Stimulated activated CD8-positive, alpha-beta memory T cell treated with anti-CD3 and anti-CD28 coated beads, Interleukin-7, amount 100 ng/mL, for 1 hour (primary cell): ENCODE measurements around the gene PAN3.

ENCODE experiments used
- DNase-seq, 2 donors: peaks; one replicate each; pipeline ENCODE4 v3.0.0-alpha.2; 2020; ENCODE audit warnings: low read depth in 2 of 2

Gene PAN3

GRCh38 chr13:28337166-28338005 is 199.0 kb downstream of the PAN3 start:
- DNase-seq = no peak

- DNase-seq = no peak
Measured at GRCh38 chr13:28338006-28338574, 199.7 kb downstream of the PAN3 start.

- DNase-seq = no peak
Measured at GRCh38 chr13:28338742-28339141, 200.4 kb downstream of the PAN3 start.

GRCh38 chr13:28339419-28339818 is 201.1 kb downstream of the PAN3 start:
- no peak for DNase-seq

GRCh38 chr13:28340272-28340793 is 202.0 kb downstream of the PAN3 start:
- DNase-seq = no peak

- no peak for DNase-seq
Measured at GRCh38 chr13:28342251-28342650, 203.9 kb downstream of the PAN3 start.

DNA sequence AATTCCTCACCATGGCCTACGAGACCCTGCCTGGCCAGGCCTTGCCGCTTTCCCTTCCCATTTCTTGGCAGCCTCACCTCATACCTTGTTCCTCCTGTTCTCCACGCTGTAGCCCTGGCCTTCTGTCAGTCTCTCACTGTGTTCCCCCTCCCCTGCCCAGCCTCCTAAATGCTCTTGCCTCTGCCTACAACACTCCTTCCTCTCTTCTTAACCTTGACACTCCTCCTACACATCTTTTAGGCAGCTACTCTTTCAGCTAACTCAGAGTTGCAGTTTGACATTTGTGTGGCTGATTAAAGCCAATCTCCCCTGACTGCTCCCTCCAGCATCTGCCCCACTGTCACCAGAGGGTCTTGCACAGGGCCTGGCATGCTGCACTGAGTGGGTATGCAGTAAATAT is 205.8 kb downstream of the PAN3 start:
- DNase-seq = no peak
